ENCODE data around the gene ABCB1.

Gene ABCB1

GRCh38 chr7:87600130-87601124 is at the start of gene ABCB1:
Gene ABCB1 (minus strand): TSS chr7:87600884. CDS start chr7:87600184, 700 bp downstream.
- peak; percentile 40 for DNase-seq (ENCODE audit: low read depth)
- peak within 1 kb of the TSS; percentile 30 for H3K4me3 ChIP-seq (ENCODE audit: control insufficient read depth, low read depth, low read length)

GRCh38 chr7:87648316-87648715 is 47.6 kb upstream of the ABCB1 start:
- no peak for TF ChIP-seq CTCF (conservative IDR thresholded peaks at IDR 0.05; ENCODE audit: control insufficient read depth, insufficient read depth, low read depth, low read length)
- H3K4me3 ChIP-seq (ENCODE audit: control insufficient read depth, low read depth, low read length): no peak overlapping the region
- DNase-seq (ENCODE audit: low read depth): no peak

More at GRCh38 chr7:87600130-87601124, at the start of gene ABCB1:
- no peak for TF ChIP-seq CTCF (conservative IDR thresholded peaks at IDR 0.05; ENCODE audit: control insufficient read depth, insufficient read depth, low read depth, low read length)

DNA sequence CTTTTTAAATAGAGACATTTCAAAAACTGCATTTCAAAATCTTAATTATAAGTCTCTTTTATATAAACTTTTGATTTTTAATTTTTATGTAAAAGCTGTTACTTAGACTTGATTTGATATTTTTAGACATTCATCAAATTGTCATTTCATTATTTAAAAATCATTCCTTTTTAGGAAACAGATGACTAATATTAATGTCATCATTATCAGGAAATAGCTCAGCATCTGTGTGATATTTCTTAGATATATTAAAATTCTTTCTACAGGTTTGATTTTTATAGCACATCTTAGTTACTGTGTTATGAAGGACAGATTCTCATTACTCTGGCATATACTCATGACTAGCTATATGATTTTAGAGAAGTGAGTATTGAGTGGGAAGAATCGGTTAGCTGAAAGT is 44.8 kb upstream of the ABCB1 start:
- TF ChIP-seq CTCF (conservative IDR thresholded peaks at IDR 0.05; ENCODE audit: control insufficient read depth, insufficient read depth, low read depth, low read length): no peak
- no peak overlapping the region for H3K4me3 ChIP-seq (ENCODE audit: control insufficient read depth, low read depth, low read length)
- no peak for DNase-seq (ENCODE audit: low read depth)

DNA sequence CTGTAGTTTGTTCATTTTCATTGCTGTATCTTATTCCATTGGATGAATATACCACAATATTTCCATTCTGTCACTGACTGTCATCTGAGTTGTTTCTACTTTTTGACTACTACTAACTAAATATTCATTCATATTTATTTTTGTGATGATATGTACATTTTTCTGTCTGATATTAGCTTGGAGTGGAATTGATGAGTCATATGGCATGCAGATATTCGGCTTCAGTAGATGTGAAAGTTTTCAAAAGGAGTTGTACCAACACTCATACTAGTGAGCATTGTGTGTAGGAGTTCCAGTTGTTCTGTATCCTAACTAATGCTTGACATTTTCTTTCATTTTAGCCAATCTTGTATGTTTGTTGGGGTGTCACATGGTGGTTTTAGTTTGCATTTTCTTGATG is 35.2 kb upstream of the ABCB1 start:
- no peak for TF ChIP-seq CTCF (conservative IDR thresholded peaks at IDR 0.05; ENCODE audit: control insufficient read depth, insufficient read depth, low read depth, low read length)
- no peak overlapping the region for H3K4me3 ChIP-seq (ENCODE audit: control insufficient read depth, low read depth, low read length)
- DNase-seq (ENCODE audit: low read depth): no peak

DNA sequence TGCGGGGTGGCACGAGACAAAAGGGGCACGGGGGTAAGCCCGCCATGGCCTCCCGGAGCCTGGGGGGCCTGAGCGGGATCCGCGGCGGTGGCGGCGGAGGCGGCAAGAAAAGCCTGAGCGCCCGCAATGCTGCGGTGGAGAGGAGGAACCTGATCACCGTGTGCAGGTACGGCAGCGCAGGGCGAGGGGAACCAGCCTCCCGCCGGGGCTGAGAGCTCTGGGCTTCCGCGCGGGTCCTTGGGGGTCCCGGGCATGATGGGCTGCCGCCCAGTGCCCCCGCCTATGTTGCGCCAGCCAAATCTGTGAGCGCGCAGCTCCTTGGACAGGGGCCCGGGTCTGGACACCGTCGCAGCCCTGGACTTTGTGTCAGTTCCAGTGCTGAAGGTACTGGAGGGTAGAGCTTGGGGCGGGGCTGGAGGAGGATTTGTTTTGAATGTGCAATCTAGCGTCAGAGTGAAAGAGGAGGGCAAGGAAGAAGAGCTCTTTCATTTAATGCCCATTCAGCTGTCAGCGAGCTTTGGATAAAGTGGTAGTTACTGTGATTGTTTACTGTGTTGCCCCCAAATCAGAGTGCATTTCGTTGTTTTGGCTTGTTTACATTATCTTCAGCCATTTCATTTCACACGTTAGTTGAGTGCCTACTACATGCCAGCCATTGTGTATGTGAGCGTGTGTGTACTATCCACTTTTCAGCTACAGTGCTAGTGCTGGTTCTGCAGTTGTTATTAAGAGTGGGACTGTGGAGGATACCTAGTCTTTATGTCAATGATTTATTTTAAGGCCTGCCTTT is 28.3 kb upstream of the ABCB1 start:
- DNase-seq (ENCODE audit: low read depth): no peak
- peak overlapping the region; percentile 50 for H3K4me3 ChIP-seq (ENCODE audit: control insufficient read depth, low read depth, low read length)
- TF ChIP-seq CTCF (conservative IDR thresholded peaks at IDR 0.05; ENCODE audit: control insufficient read depth, insufficient read depth, low read depth, low read length): no peak

GRCh38 chr7:87627634-87627994 is 26.9 kb upstream of the ABCB1 start:
- TF ChIP-seq CTCF (conservative IDR thresholded peaks at IDR 0.05; ENCODE audit: control insufficient read depth, insufficient read depth, low read depth, low read length): no peak
- peak overlapping the region; percentile 50 for H3K4me3 ChIP-seq (ENCODE audit: control insufficient read depth, low read depth, low read length)
- no peak for DNase-seq (ENCODE audit: low read depth)
